HG03135 (cell line): ENCODE measurements around the gene CERK.

Experiments used
- ATAC-seq: cut with Tn5 transposase; IDR thresholded peaks from one replicate; pipeline ENCODE4 v1.9.1; 2021; ENCODE audit warnings: mild to moderate bottlenecking, moderate library complexity; ENCODE audit not compliant: unreplicated experiment

Gene CERK

GRCh38 chr22:46703996-46704370 is 34.1 kb downstream of the CERK start:
- no peak for ATAC-seq

GRCh38 chr22:46703171-46703995 is 34.7 kb downstream of the CERK start:
- no peak for ATAC-seq

GRCh38 chr22:46701262-46701661 is 36.8 kb downstream of the CERK start:
- ATAC-seq, result no peak

- ATAC-seq, result no peak
These were observed 39.0 kb downstream of the CERK start for GRCh38 chr22:46699091-46699490.

- ATAC-seq, result no peak
These were observed 40.1 kb downstream of the CERK start for GRCh38 chr22:46697811-46698515.

- no peak for ATAC-seq
These were observed 41.4 kb downstream of the CERK start for GRCh38 chr22:46696614-46697013.

GRCh38 chr22:46696229-46696518 is 41.9 kb downstream of the CERK start:
- no peak for ATAC-seq

- no peak for ATAC-seq
These were observed 42.5 kb downstream of the CERK start for GRCh38 chr22:46695346-46696228.

GRCh38 chr22:46694416-46695170 is 43.5 kb downstream of the CERK start:
- no peak for ATAC-seq

- no peak for ATAC-seq
These were observed 44.2 kb downstream of the CERK start for GRCh38 chr22:46693634-46694415.

GRCh38 chr22:46691571-46691970 is 46.5 kb downstream of the CERK start:
- ATAC-seq, result no peak

- ATAC-seq, result no peak
These were observed 47.9 kb downstream of the CERK start for GRCh38 chr22:46690146-46690545.

- no peak for ATAC-seq
These were observed 49.1 kb downstream of the CERK start for GRCh38 chr22:46688949-46689348.

- ATAC-seq, result no peak
These were observed 50.6 kb downstream of the CERK start for GRCh38 chr22:46687460-46687859.

- ATAC-seq, result no peak
These were observed 51.0 kb downstream of the CERK start for GRCh38 chr22:46687048-46687444.

GRCh38 chr22:46686221-46687047 is 51.6 kb downstream of the CERK start:
- ATAC-seq, result no peak

- peak; percentile 79 for ATAC-seq
These were observed 53.3 kb downstream of the CERK start for GRCh38 chr22:46684706-46685105.

- ATAC-seq, result no peak
These were observed 55.9 kb downstream of the CERK start for GRCh38 chr22:46682011-46682731.

- ATAC-seq, result no peak
These were observed 57.0 kb downstream of the CERK start for GRCh38 chr22:46681010-46681409.
